HCT116 (cell line): ENCODE measurements around the gene MPPED1.

Source experiments
- ATF3 ChIP-seq: IDR thresholded peaks from 2 replicates; pipeline ENCODE4 v1.6.1; 2012
- CTCF ChIP-seq, 3 experiments: fragments of 200-600 bp in 1 of 3; sonication (generic) in 1 of 3; IDR thresholded peaks in 2 of 3; conservative IDR thresholded peaks in 1 of 3; 2 replicates each; pipeline ENCODE4 v1.5.1; 2012 to 2017; ENCODE audit warnings: low read depth in 2 of 3, low read length in 2 of 3, antibody characterized with exemption in 1 of 3, borderline replicate concordance in 1 of 3, control low read depth in 1 of 3, mild to moderate bottlenecking in 1 of 3, mixed read lengths in 1 of 3, mixed run types in 1 of 3, moderate library complexity in 1 of 3; ENCODE audit not compliant: insufficient read depth in 1 of 3
- EGR1 ChIP-seq: IDR thresholded peaks from 2 replicates; pipeline ENCODE4 v1.6.1; 2012; ENCODE audit warnings: low read depth
- ELF1 ChIP-seq: IDR thresholded peaks from 2 replicates; pipeline ENCODE4 v1.6.1; 2012; ENCODE audit warnings: low read depth, borderline replicate concordance
- EZH2 ChIP-seq: fragments of 200-600 bp; sonication (generic); IDR thresholded peaks from 2 replicates; pipeline ENCODE4 v1.6.1; 2017; ENCODE audit warnings: antibody characterized with exemption, mixed run types
- EZH2phosphoT487 ChIP-seq: fragments of 200-600 bp; IDR thresholded peaks from 2 replicates; pipeline ENCODE4 v1.6.1; 2018; ENCODE audit warnings: antibody characterized with exemption, borderline replicate concordance
- JUND ChIP-seq: IDR thresholded peaks from 2 replicates; pipeline ENCODE4 v1.6.1; 2012
- MAX ChIP-seq: IDR thresholded peaks from 2 replicates; pipeline ENCODE4 v1.6.1; 2012
- POLR2A ChIP-seq: IDR thresholded peaks from 2 replicates; pipeline ENCODE4 v1.7.0; 2011; ENCODE audit warnings: borderline replicate concordance; ENCODE audit not compliant: insufficient read depth, insufficient read length; ENCODE audit errors: extremely low read depth
- POLR2AphosphoS5 ChIP-seq: IDR thresholded peaks from 2 replicates; pipeline ENCODE4 v1.6.1; 2011; ENCODE audit warnings: mild to moderate bottlenecking, low read depth, low read length, moderate library complexity
- REST ChIP-seq: IDR thresholded peaks from 2 replicates; pipeline ENCODE4 v1.6.1; 2012; ENCODE audit warnings: low read depth
- TCF7L2 ChIP-seq: IDR thresholded peaks from 2 replicates; pipeline ENCODE4 v1.7.0; 2011; ENCODE audit warnings: borderline replicate concordance, inconsistent platforms; ENCODE audit not compliant: insufficient read depth, insufficient read length; ENCODE audit errors: extremely low read depth
- YY1 ChIP-seq: IDR thresholded peaks from 2 replicates; pipeline ENCODE4 v1.6.1; 2011; ENCODE audit warnings: low read length, low read depth, moderate library complexity, mild to moderate bottlenecking; ENCODE audit not compliant: insufficient replicate concordance; ENCODE audit errors: extremely low read depth
- ZNF274 ChIP-seq: fragments of 200-500 bp; sonication (Bioruptor generic); IDR thresholded peaks from 2 replicates; pipeline ENCODE4 v1.6.1; 2014; ENCODE audit warnings: mild to moderate bottlenecking, low read depth, low read length, inconsistent platforms

- TF ChIP-seq REST, result no peak
- no peak for TF ChIP-seq EGR1
- no peak for TF ChIP-seq EZH2
- TF ChIP-seq POLR2AphosphoS5, result no peak
- no peak for TF ChIP-seq JUND
- TF ChIP-seq TCF7L2, result no peak
- TF ChIP-seq CTCF (IDR thresholded peaks at IDR 0.05 in 2 of 3, conservative IDR thresholded peaks at IDR 0.05 in 1 of 3; ENCODE audit: borderline replicate concordance in 1 of 3, insufficient read depth in 1 of 3, low read depth in 2 of 3, low read length in 2 of 3), result no peak
- no peak for TF ChIP-seq ZNF274
- TF ChIP-seq YY1, result no peak
- TF ChIP-seq EZH2phosphoT487, result no peak
- no peak for TF ChIP-seq ELF1
- no peak for TF ChIP-seq POLR2A
- no peak for TF ChIP-seq MAX
- TF ChIP-seq ATF3, result no peak
These were observed 21.1 kb downstream of the MPPED1 start for GRCh38 chr22:43432883-43433415.
